Brain microvascular endothelial cell (primary cell): Measurements from ENCODE around the gene KPNA4.

Experiments
- DNase-seq: peaks from one replicate; pipeline ENCODE4 v3.0.0-alpha.2; 2020
- H3K27ac ChIP-seq: fragments of 250-450 bp; sonication (Bioruptor Pico); 2 replicates; pipeline ENCODE4 v1.5.1; 2020; ENCODE audit warnings: mild to moderate bottlenecking, moderate library complexity
- H3K27me3 ChIP-seq: fragments of 250-450 bp; sonication (Bioruptor Pico); replicated peaks from 2 replicates; pipeline ENCODE4 v1.5.1; 2020; ENCODE audit warnings: mild to moderate bottlenecking
- H3K36me3 ChIP-seq: fragments of 250-450 bp; sonication (Bioruptor Pico); replicated peaks from 2 replicates; pipeline ENCODE4 v1.5.1; 2020; ENCODE audit warnings: mild to moderate bottlenecking
- H3K4me3 ChIP-seq: 2 replicates; pipeline ENCODE4 v1.5.1; 2011; ENCODE audit warnings: low read depth, mild to moderate bottlenecking, control low read depth, low read length, moderate library complexity
- in situ Hi-C: cut with HindIII; loops from 2 replicates; pipeline ENCODE4 v1.10.0; 2017; ENCODE audit warnings: low sequenced_read_pairs, low pct_ligation_motif_present
- TF ChIP-seq, protein P1 (sequence below): IDR thresholded peaks from 2 replicates; pipeline ENCODE4 v1.5.1; 2011; ENCODE audit warnings: low read depth, mild to moderate bottlenecking, moderate library complexity, low read length, control low read depth, inconsistent platforms; ENCODE audit errors: missing control alignments

KPNA4 gene

DNA sequence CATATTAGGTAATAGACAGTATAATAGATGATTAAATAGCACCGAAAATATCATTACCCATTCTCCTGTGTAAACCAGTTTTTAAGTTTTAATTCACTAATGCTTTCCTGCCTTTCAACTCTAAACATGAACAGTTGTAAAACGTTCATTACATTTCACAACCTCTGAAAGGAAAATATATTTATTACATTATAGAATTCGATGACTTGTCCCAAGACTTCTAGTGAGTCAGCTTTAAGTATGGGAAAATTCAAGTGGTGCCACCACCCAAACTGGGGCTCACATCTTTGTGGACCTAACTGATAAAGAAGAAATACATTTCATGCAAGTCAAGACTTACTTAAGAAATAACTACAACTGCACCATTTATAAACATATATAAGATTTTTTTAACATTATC, 117.8 kb downstream of the KPNA4 start:
- Histone ChIP-seq H3K4me3 (peak overlapping the region; percentile 89), H3K27me3 (no peaks in the 10 kb centered on the region), H3K36me3 (peaks cover 3% of the 10 kb centered on the region), H3K27ac (peak overlapping the region; percentile 79)
- in situ Hi-C loops = no loop called here
- DNase-seq = peak; percentile 52
- TF ChIP-seq, protein P1, sequence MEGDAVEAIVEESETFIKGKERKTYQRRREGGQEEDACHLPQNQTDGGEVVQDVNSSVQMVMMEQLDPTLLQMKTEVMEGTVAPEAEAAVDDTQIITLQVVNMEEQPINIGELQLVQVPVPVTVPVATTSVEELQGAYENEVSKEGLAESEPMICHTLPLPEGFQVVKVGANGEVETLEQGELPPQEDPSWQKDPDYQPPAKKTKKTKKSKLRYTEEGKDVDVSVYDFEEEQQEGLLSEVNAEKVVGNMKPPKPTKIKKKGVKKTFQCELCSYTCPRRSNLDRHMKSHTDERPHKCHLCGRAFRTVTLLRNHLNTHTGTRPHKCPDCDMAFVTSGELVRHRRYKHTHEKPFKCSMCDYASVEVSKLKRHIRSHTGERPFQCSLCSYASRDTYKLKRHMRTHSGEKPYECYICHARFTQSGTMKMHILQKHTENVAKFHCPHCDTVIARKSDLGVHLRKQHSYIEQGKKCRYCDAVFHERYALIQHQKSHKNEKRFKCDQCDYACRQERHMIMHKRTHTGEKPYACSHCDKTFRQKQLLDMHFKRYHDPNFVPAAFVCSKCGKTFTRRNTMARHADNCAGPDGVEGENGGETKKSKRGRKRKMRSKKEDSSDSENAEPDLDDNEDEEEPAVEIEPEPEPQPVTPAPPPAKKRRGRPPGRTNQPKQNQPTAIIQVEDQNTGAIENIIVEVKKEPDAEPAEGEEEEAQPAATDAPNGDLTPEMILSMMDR = no peak

DNA sequence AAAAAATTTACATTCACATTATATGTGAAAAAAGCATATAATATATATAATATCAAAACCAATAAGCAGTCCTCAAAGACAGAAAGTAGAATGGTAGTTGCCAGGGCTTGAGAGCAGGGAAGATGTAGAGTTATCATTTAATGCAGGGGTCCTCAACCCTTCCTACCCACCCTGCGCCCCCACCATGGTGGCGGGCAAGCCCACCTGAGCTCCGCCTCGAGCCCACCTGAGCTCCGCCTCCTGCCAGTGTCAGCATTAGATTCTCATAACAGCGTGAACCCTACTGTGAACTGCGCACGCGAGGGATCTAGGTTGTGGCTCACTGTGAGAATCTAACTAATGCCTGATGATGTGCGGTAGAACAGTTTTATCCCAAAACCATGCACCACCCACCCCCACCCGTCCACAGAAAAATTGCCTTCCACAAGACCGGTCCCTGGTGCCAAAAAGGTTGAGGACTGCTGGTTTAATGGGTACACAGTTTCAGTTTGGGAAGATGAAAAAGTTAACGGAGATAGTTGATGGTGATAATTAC, 118.8 kb downstream of the KPNA4 start:
- in situ Hi-C loops = no loop called here
- Histone ChIP-seq H3K27ac (no peak overlapping the region), H3K36me3 (peaks cover 3% of the 10 kb centered on the region), H3K27me3 (no peaks in the 10 kb centered on the region), H3K4me3 (no peak overlapping the region)
- TF ChIP-seq, protein P1 = no peak
- DNase-seq = no peak

DNA sequence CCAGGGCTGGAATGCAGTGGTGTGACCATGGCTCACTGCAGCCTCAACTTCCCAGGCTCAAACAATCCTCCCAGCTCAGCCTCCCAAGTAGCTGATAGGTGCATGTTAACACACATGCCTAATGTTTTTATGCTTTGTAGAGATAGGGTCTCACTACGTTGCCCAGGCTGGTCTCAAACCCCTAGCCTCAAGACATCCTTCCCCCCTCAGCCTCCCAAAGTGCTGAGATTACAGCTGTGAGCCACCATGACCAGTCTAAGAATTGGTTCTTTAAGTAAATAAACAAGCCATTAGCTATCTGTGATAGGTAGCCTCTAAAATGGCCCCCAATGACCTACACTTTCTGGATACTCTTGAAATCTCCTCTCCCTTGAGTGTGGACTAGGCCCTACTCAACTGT, 119.5 kb downstream of the KPNA4 start:
- TF ChIP-seq, protein P1 = no peak

More for the DNA sequence above, 119.5 kb downstream of the KPNA4 start:
- no peak for DNase-seq
- Histone ChIP-seq H3K4me3 (no peak overlapping the region), H3K27me3 (no peaks in the 10 kb centered on the region), H3K27ac (no peak overlapping the region), H3K36me3 (peaks cover 3% of the 10 kb centered on the region)
- in situ Hi-C loops = no loop called here
